SK-N-SH treated with all-trans-retinoic acid at 6 μM for 48 hours (cell line): ENCODE results near the gene MSH5.

Experiments used
- ATAC-seq: fragments of 200-7000 bp; cut with Tn5 transposase; 3 replicates; pipeline ENCODE4 v1.9.1; 2020; ENCODE audit warnings: mild to moderate bottlenecking, moderate library complexity
- ARNTL ChIP-seq: fragments of 450-650 bp; formaldehyde crosslinking; IDR thresholded peaks from 2 replicates; pipeline ENCODE4 v1.5.0; 2020; ENCODE audit warnings: low read depth, mild to moderate bottlenecking, moderate library complexity, borderline replicate concordance
- CSDC2 ChIP-seq: fragments of 250-450 bp; sonication (Bioruptor Pico); IDR thresholded peaks from 2 replicates; pipeline ENCODE4 v1.5.0; 2020; ENCODE audit warnings: mild to moderate bottlenecking, moderate library complexity
- CSRNP3 ChIP-seq: fragments of 250-450 bp; sonication (Bioruptor Pico); IDR thresholded peaks from 2 replicates; pipeline ENCODE4 v1.5.1; 2021; ENCODE audit warnings: mild to moderate bottlenecking, moderate library complexity
- ESRRG ChIP-seq: fragments of 250-450 bp; sonication (Bioruptor Pico); IDR thresholded peaks from 2 replicates; pipeline ENCODE4 v1.6.1; 2021; ENCODE audit warnings: mild to moderate bottlenecking
- GLIS3 ChIP-seq: fragments of 250-450 bp; sonication (Bioruptor Pico); IDR thresholded peaks from 2 replicates; pipeline ENCODE4 v1.5.0; 2020; ENCODE audit warnings: mild to moderate bottlenecking, moderate library complexity
- ISL1 ChIP-seq: fragments of 250-450 bp; sonication (Bioruptor Pico); IDR thresholded peaks from 2 replicates; pipeline ENCODE4 v2.1.2; 2022; ENCODE audit warnings: mild to moderate bottlenecking, moderate library complexity
- OSR1 ChIP-seq: fragments of 250-450 bp; sonication (Bioruptor Pico); IDR thresholded peaks from 2 replicates; pipeline ENCODE4 v1.8.0; 2022; ENCODE audit warnings: moderate library complexity, mild to moderate bottlenecking, inconsistent platforms
- POU6F1 ChIP-seq: fragments of 250-450 bp; sonication (Bioruptor Pico); IDR thresholded peaks from 2 replicates; pipeline ENCODE4 v1.8.0; 2021; ENCODE audit warnings: low read depth, mild to moderate bottlenecking, moderate library complexity, borderline replicate concordance
- PPARA ChIP-seq: fragments of 250-450 bp; sonication (Bioruptor Pico); IDR thresholded peaks from 2 replicates; pipeline ENCODE4 v1.5.0; 2020; ENCODE audit warnings: mild to moderate bottlenecking, borderline replicate concordance
- RARB ChIP-seq: fragments of 250-450 bp; sonication (Bioruptor Pico); IDR thresholded peaks from 2 replicates; pipeline ENCODE4 v1.8.0; 2021; ENCODE audit warnings: mild to moderate bottlenecking, moderate library complexity
- SNAI2 ChIP-seq: fragments of 250-450 bp; sonication (Bioruptor Pico); IDR thresholded peaks from 2 replicates; pipeline ENCODE4 v1.5.0; 2020; ENCODE audit warnings: mild to moderate bottlenecking, moderate library complexity
- TCF4 ChIP-seq: fragments of 250-450 bp; sonication (Bioruptor Pico); IDR thresholded peaks from 2 replicates; pipeline ENCODE4 v1.8.0; 2021; ENCODE audit warnings: mild to moderate bottlenecking, moderate library complexity, borderline replicate concordance
- TOX ChIP-seq: fragments of 250-450 bp; sonication (Bioruptor Pico); IDR thresholded peaks from 2 replicates; pipeline ENCODE4 v1.8.0; 2021; ENCODE audit warnings: mild to moderate bottlenecking, moderate library complexity, borderline replicate concordance
- TSHZ2 ChIP-seq: fragments of 250-450 bp; sonication (Bioruptor Pico); IDR thresholded peaks from 2 replicates; pipeline ENCODE4 v1.5.0; 2020; ENCODE audit warnings: mild to moderate bottlenecking, moderate library complexity
- ZC3H10 ChIP-seq: fragments of 250-450 bp; sonication (Bioruptor Pico); IDR thresholded peaks from 2 replicates; pipeline ENCODE4 v1.5.1; 2021; ENCODE audit warnings: mild to moderate bottlenecking, moderate library complexity
- ZFP3 ChIP-seq: fragments of 250-450 bp; sonication (Bioruptor Pico); IDR thresholded peaks from 2 replicates; pipeline ENCODE4 v1.5.0; 2020; ENCODE audit warnings: mild to moderate bottlenecking, moderate library complexity
- ZFP30 ChIP-seq: fragments of 450-650 bp; formaldehyde crosslinking; IDR thresholded peaks from 2 replicates; pipeline ENCODE4 v1.5.0; 2022; ENCODE audit warnings: mild to moderate bottlenecking, moderate library complexity
- ZNF565 ChIP-seq: fragments of 450-650 bp; formaldehyde crosslinking; conservative IDR thresholded peaks from 2 replicates; pipeline ENCODE4 v1.5.0; 2020; ENCODE audit warnings: low read depth, mild to moderate bottlenecking, moderate library complexity
- ZNF70 ChIP-seq: fragments of 450-650 bp; formaldehyde crosslinking; IDR thresholded peaks from 2 replicates; pipeline ENCODE4 v1.5.0; 2020; ENCODE audit warnings: mild to moderate bottlenecking, moderate library complexity
- ZNF8 ChIP-seq: fragments of 450-650 bp; formaldehyde crosslinking; IDR thresholded peaks from 2 replicates; pipeline ENCODE4 v1.5.0; 2020; ENCODE audit warnings: mild to moderate bottlenecking, moderate library complexity

MSH5 gene

GRCh38 chr6:31771992-31772358 lies 32.2 kb downstream of the MSH5 start:
- ATAC-seq = no peak
- TF ChIP-seq ZNF8 (CRISPR knock-in tag) = no peak
- no peak for TF ChIP-seq TSHZ2 (CRISPR knock-in tag)
- TF ChIP-seq CSRNP3 (CRISPR knock-in tag) = no peak
- TF ChIP-seq GLIS3 (CRISPR knock-in tag) = no peak
- no peak for TF ChIP-seq ZNF70 (CRISPR knock-in tag)
- TF ChIP-seq TOX = no peak
- TF ChIP-seq CSDC2 = no peak
- TF ChIP-seq ZNF565 (CRISPR knock-in tag) = no peak
- TF ChIP-seq SNAI2 (CRISPR knock-in tag) = no peak
- no peak for TF ChIP-seq POU6F1 (CRISPR knock-in tag)
- TF ChIP-seq ZFP3 (CRISPR knock-in tag) = no peak
- TF ChIP-seq ZC3H10 = no peak
- no peak for TF ChIP-seq ESRRG (CRISPR knock-in tag)
- TF ChIP-seq RARB (CRISPR knock-in tag) = no peak
- TF ChIP-seq PPARA (CRISPR knock-in tag) = no peak
- no peak for TF ChIP-seq ISL1 (CRISPR knock-in tag)
- TF ChIP-seq ARNTL (CRISPR knock-in tag) = no peak
- TF ChIP-seq OSR1 (CRISPR knock-in tag) = no peak
- TF ChIP-seq, all 23 proteins: peak for 0

GRCh38 chr6:31775184-31775583 lies 35.4 kb downstream of the MSH5 start:
- no peak for ATAC-seq
- TF ChIP-seq ZNF565 (CRISPR knock-in tag) (no peak), OSR1 (CRISPR knock-in tag) (no peak), CSDC2 (no peak), ZNF70 (CRISPR knock-in tag) (no peak), SNAI2 (CRISPR knock-in tag) (no peak), PPARA (CRISPR knock-in tag) (no peak), ZNF8 (CRISPR knock-in tag) (no peak), TCF4 (CRISPR knock-in tag) (no peak), ARNTL (CRISPR knock-in tag) (no peak), ZFP30 (CRISPR knock-in tag) (no peak), ISL1 (CRISPR knock-in tag) (no peak), CSRNP3 (CRISPR knock-in tag) (no peak)

GRCh38 chr6:31775633-31776484 lies 36.1 kb downstream of the MSH5 start:
- TF ChIP-seq TOX (no peak), ZNF8 (CRISPR knock-in tag) (no peak), ZC3H10 (no peak)
- ATAC-seq = no peak

- ATAC-seq = peak; percentile 19
- no peak for TF ChIP-seq ISL1 (CRISPR knock-in tag)
- TF ChIP-seq, all 23 proteins: peak for 0
These were observed 36.7 kb downstream of the MSH5 start for GRCh38 chr6:31776485-31776988.
